ENCODE data around the gene CDKL1. TPM values are rescaled to one million over a fixed set of nuclear protein-coding genes. Genes with fewer than 3 reads are reported as not detected.
A peak's percentile ranks its signal among the peaks of the same experiment; 100 is the strongest.

The CDKL1 gene
- total and polyA plus RNA-seq, 2 of the 13 experiments (the other 11 are each of a cell fraction or from before 2014, with no cell fraction given) = 4.4 to 5.1 TPM

DNA sequence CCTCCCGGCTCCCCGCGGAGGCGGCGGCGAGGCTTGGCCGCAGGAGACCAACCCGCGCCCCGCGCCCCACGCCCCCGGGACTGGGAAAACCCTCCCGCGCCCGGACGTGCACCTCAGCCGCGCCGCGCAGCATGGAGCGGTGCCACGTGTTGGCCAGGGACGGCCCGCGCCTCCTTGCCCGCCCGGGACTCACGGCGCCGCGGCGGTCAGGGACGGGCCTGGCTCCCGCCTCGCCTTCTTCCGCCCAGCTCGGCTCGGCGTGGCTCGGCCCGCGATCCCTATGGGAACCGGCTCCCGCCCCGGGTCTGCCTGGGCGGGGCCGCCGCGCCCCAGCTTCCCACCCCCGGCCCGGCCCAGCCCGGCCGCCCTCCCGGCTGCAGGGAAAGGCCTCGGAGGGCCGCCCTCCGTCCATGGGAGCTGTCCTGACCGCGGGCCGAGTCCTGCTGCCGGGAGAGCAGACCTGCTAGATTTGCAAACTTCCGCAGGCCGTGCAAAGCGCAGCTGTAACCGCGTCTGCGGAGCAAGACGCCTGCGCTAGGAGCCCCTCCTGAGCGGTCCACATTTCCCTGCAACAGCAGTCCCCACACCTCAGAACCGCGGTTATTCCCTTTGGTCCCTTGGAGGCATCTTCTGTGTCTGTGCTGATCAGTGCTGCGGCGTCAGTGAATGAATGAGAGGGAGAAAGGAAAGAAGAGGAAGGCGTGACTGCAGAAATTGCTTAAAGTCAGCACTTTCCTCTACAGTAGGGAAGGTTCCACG lies at the start of gene CDKL1 (continued):
- TF ChIP-seq, protein P1, sequence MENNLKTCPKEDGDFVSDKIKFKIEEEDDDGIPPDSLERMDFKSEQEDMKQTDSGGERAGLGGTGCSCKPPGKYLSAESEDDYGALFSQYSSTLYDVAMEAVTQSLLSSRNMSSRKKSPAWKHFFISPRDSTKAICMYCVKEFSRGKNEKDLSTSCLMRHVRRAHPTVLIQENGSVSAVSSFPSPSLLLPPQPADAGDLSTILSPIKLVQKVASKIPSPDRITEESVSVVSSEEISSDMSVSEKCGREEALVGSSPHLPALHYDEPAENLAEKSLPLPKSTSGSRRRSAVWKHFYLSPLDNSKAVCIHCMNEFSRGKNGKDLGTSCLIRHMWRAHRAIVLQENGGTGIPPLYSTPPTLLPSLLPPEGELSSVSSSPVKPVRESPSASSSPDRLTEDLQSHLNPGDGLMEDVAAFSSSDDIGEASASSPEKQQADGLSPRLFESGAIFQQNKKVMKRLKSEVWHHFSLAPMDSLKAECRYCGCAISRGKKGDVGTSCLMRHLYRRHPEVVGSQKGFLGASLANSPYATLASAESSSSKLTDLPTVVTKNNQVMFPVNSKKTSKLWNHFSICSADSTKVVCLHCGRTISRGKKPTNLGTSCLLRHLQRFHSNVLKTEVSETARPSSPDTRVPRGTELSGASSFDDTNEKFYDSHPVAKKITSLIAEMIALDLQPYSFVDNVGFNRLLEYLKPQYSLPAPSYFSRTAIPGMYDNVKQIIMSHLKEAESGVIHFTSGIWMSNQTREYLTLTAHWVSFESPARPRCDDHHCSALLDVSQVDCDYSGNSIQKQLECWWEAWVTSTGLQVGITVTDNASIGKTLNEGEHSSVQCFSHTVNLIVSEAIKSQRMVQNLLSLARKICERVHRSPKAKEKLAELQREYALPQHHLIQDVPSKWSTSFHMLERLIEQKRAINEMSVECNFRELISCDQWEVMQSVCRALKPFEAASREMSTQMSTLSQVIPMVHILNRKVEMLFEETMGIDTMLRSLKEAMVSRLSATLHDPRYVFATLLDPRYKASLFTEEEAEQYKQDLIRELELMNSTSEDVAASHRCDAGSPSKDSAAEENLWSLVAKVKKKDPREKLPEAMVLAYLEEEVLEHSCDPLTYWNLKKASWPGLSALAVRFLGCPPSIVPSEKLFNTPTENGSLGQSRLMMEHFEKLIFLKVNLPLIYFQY (CRISPR knock-in tag; IDR thresholded peaks at IDR 0.05; ENCODE audit: borderline replicate concordance) = peak; percentile 88; the same call in 1 of the 2 replicates
- TF ChIP-seq HNRNPH1 (optimal IDR thresholded peaks at IDR 0.05; ENCODE audit: low read depth, low read length) = no peak
- TF ChIP-seq KAT7 (CRISPR knock-in tag; IDR thresholded peaks at IDR 0.05; ENCODE audit: borderline replicate concordance) = 0 out of 2 replicates have a peak, but pooled peaks have one; percentile 28
- peak; percentile 83; the same call in 1 of the 2 replicates for TF ChIP-seq BORCS8-MEF2B (CRISPR knock-in tag; IDR thresholded peaks at IDR 0.05)
- TF ChIP-seq HES4 (CRISPR knock-in tag; IDR thresholded peaks at IDR 0.05; ENCODE audit: borderline replicate concordance) = peak; percentile 82
- TF ChIP-seq, protein P2, sequence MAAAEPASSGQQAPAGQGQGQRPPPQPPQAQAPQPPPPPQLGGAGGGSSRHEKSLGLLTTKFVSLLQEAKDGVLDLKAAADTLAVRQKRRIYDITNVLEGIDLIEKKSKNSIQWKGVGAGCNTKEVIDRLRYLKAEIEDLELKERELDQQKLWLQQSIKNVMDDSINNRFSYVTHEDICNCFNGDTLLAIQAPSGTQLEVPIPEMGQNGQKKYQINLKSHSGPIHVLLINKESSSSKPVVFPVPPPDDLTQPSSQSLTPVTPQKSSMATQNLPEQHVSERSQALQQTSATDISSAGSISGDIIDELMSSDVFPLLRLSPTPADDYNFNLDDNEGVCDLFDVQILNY (CRISPR knock-in tag; conservative IDR thresholded peaks at IDR 0.05) = peak; percentile 44; the same call in 1 of the 2 replicates
- TF ChIP-seq, protein P3, sequence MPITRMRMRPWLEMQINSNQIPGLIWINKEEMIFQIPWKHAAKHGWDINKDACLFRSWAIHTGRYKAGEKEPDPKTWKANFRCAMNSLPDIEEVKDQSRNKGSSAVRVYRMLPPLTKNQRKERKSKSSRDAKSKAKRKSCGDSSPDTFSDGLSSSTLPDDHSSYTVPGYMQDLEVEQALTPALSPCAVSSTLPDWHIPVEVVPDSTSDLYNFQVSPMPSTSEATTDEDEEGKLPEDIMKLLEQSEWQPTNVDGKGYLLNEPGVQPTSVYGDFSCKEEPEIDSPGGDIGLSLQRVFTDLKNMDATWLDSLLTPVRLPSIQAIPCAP (CRISPR knock-in tag; IDR thresholded peaks at IDR 0.05; ENCODE audit: low read depth) = no peak
- TF ChIP-seq CHD2 (IDR thresholded peaks at IDR 0.05; ENCODE audit: low read depth, low read length) = no peak
- TF ChIP-seq, protein P4, sequence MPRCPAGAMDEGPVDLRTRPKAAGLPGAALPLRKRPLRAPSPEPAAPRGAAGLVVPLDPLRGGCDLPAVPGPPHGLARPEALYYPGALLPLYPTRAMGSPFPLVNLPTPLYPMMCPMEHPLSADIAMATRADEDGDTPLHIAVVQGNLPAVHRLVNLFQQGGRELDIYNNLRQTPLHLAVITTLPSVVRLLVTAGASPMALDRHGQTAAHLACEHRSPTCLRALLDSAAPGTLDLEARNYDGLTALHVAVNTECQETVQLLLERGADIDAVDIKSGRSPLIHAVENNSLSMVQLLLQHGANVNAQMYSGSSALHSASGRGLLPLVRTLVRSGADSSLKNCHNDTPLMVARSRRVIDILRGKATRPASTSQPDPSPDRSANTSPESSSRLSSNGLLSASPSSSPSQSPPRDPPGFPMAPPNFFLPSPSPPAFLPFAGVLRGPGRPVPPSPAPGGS (CRISPR knock-in tag; IDR thresholded peaks at IDR 0.05) = peak; percentile 88
- TF ChIP-seq ZNF343 (CRISPR knock-in tag; IDR thresholded peaks at IDR 0.05) = 0 out of 2 replicates have a peak, but pooled peaks have one; percentile 58
- TF ChIP-seq EZH2 (conservative IDR thresholded peaks at IDR 0.05; ENCODE audit: low read depth, low read length) = no peak
- TF ChIP-seq, protein P5, sequence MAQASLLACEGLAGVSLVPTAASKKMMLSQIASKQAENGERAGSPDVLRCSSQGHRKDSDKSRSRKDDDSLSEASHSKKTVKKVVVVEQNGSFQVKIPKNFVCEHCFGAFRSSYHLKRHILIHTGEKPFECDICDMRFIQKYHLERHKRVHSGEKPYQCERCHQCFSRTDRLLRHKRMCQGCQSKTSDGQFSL (CRISPR knock-in tag; IDR thresholded peaks at IDR 0.05) = peak; percentile 63; the same call in 1 of the 2 replicates
- TF ChIP-seq CBX5 (CRISPR knock-in tag; IDR thresholded peaks at IDR 0.05; ENCODE audit: borderline replicate concordance) = no peak
- TF ChIP-seq, protein P6, sequence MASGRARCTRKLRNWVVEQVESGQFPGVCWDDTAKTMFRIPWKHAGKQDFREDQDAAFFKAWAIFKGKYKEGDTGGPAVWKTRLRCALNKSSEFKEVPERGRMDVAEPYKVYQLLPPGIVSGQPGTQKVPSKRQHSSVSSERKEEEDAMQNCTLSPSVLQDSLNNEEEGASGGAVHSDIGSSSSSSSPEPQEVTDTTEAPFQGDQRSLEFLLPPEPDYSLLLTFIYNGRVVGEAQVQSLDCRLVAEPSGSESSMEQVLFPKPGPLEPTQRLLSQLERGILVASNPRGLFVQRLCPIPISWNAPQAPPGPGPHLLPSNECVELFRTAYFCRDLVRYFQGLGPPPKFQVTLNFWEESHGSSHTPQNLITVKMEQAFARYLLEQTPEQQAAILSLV (CRISPR knock-in tag; IDR thresholded peaks at IDR 0.05; ENCODE audit: borderline replicate concordance) = peak; percentile 59; the same call in 1 of the 2 replicates
- TF ChIP-seq JDP2 (CRISPR knock-in tag; IDR thresholded peaks at IDR 0.05; ENCODE audit: borderline replicate concordance) = no peak
- no peak for TF ChIP-seq TCF12 (IDR thresholded peaks at IDR 0.05)
- no peak for TF ChIP-seq TCF12 (CRISPR knock-in tag; IDR thresholded peaks at IDR 0.05)
- TF ChIP-seq REL (CRISPR knock-in tag; conservative IDR thresholded peaks at IDR 0.05) = no peak
- TF ChIP-seq ZNF335 (CRISPR knock-in tag; IDR thresholded peaks at IDR 0.05) = no peak
- TF ChIP-seq HMG20A (CRISPR knock-in tag; IDR thresholded peaks at IDR 0.05; ENCODE audit: borderline replicate concordance) = no peak
